ENCODE data around the gene ZNF735.
"Not testable (repeated sequence)": the region's sequence is repeated elsewhere in the genome, so short reads cannot be mapped to it uniquely, and the experiment has no call there.

- TF ChIP-seq CTCF (IDR thresholded peaks at IDR 0.05); POLR2A (IDR thresholded peaks at IDR 0.05); EP300 (IDR thresholded peaks at IDR 0.05; ENCODE audit: low read depth): not testable (repeated sequence)
Observed at GRCh38 chr7:64228174-64228573, 21.2 kb downstream of the ZNF735 start, which contains the start of gene ZNF679.
